Peyer's patch (tissue), 4 donors: ENCODE data around the gene NOTUM. TPM values are rescaled to one million over a fixed set of nuclear protein-coding genes. Genes with fewer than 3 reads are reported as not detected.
A peak's percentile ranks its signal among the peaks of the same experiment; 100 is the strongest.

Experiments
- DNase-seq, 3 donors: peaks; one replicate each; pipeline ENCODE4 v3.0.0-alpha.2; 2017 to 2019
- H3K27ac ChIP-seq, 4 donors: fragments of 200-600 bp; sonication (generic); one replicate each; pipeline ENCODE4 v1.5.1; 2016 to 2019
- H3K27me3 ChIP-seq, 2 donors: fragments of 200-600 bp; sonication (generic); one replicate each; pipeline ENCODE4 v1.5.1; 2019
- H3K36me3 ChIP-seq, 3 donors: fragments of 200-600 bp; sonication (generic); one replicate each; pipeline ENCODE4 v1.5.1; 2016 to 2019
- H3K4me1 ChIP-seq, 4 donors: fragments of 200-600 bp; sonication (generic); one replicate each; pipeline ENCODE4 v1.5.1; 2016 to 2019
- H3K4me3 ChIP-seq, 4 donors: fragments of 200-600 bp; sonication (generic); 1 replicate in 3 of 4; 2 replicates in 1 of 4; pipeline ENCODE4 v1.5.1; 2016 to 2019; ENCODE audit warnings: mild to moderate bottlenecking in 1 of 4
- H3K9me3 ChIP-seq, 4 donors: fragments of 200-600 bp; sonication (generic); one replicate each; pipeline ENCODE4 v1.5.1; 2016 to 2019; ENCODE audit warnings: mild to moderate bottlenecking in 1 of 4
- POLR2A ChIP-seq, 2 donors: fragments of 450-650 bp; IDR thresholded peaks; one replicate each; pipeline ENCODE4 v1.5.1; 2017; ENCODE audit warnings: antibody characterized with exemption in 2 of 2, mild to moderate bottlenecking in 2 of 2, moderate library complexity in 2 of 2
- total RNA-seq, 4 donors: library from RNA; depleted of rRNA; stranded (reverse); fragments of >200 nt; gene quantifications; one replicate each; pipeline ENCODE4 v1.1.0, GENCODE V29; 2016
- TF ChIP-seq, protein P1 (sequence below), 6 experiments: fragments of 450-650 bp in 4 of 6; fragments of 200-600 bp in 2 of 6; sonication (generic) in 1 of 6; IDR thresholded peaks; one replicate each; pipeline ENCODE4 v1.5.1; 2017 to 2019; ENCODE audit warnings: antibody characterized with exemption in 6 of 6, mild to moderate bottlenecking in 3 of 6, moderate library complexity in 1 of 6

Gene NOTUM
- total RNA-seq, 4 donors from 2014 or later: 1.2 TPM; not detected in 3

DNA sequence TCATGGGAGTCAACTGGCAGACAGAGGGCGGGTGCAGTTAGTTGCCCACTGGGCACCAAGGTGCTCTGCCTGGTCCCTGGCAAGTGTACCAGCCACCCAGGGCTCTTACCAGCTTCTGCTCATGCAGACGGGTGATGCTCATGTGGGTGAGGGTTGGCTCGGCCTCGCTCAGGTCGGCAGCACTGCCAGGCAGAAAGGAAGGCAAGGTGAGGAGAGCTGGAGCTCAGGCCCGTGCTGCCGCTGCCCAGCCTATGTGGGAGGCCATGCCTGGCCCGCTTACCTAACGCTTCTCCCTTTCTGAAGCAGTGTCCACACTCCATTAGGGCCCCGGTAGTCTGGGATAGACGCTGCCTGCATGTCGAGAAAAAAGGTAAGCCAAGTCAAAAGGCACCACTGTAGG is 45.7 kb downstream of the NOTUM start:
- Histone ChIP-seq H3K4me3 (no peak overlapping the region), H3K27ac (no peak overlapping the region), H3K9me3 (no peaks in the 10 kb centered on the region), H3K36me3 (peaks cover 0 to 53% (median 5%) of the 10 kb centered on the region in 3 donors), H3K27me3 (no peaks in the 10 kb centered on the region), H3K4me1 (peaks cover 6 to 34% (median 11%) of the 10 kb centered on the region in 4 donors)
- no peak for DNase-seq
- TF ChIP-seq POLR2A (IDR thresholded peaks at IDR 0.05): no peak
- TF ChIP-seq, protein P1, sequence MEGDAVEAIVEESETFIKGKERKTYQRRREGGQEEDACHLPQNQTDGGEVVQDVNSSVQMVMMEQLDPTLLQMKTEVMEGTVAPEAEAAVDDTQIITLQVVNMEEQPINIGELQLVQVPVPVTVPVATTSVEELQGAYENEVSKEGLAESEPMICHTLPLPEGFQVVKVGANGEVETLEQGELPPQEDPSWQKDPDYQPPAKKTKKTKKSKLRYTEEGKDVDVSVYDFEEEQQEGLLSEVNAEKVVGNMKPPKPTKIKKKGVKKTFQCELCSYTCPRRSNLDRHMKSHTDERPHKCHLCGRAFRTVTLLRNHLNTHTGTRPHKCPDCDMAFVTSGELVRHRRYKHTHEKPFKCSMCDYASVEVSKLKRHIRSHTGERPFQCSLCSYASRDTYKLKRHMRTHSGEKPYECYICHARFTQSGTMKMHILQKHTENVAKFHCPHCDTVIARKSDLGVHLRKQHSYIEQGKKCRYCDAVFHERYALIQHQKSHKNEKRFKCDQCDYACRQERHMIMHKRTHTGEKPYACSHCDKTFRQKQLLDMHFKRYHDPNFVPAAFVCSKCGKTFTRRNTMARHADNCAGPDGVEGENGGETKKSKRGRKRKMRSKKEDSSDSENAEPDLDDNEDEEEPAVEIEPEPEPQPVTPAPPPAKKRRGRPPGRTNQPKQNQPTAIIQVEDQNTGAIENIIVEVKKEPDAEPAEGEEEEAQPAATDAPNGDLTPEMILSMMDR (IDR thresholded peaks at IDR 0.05): no peak

DNA sequence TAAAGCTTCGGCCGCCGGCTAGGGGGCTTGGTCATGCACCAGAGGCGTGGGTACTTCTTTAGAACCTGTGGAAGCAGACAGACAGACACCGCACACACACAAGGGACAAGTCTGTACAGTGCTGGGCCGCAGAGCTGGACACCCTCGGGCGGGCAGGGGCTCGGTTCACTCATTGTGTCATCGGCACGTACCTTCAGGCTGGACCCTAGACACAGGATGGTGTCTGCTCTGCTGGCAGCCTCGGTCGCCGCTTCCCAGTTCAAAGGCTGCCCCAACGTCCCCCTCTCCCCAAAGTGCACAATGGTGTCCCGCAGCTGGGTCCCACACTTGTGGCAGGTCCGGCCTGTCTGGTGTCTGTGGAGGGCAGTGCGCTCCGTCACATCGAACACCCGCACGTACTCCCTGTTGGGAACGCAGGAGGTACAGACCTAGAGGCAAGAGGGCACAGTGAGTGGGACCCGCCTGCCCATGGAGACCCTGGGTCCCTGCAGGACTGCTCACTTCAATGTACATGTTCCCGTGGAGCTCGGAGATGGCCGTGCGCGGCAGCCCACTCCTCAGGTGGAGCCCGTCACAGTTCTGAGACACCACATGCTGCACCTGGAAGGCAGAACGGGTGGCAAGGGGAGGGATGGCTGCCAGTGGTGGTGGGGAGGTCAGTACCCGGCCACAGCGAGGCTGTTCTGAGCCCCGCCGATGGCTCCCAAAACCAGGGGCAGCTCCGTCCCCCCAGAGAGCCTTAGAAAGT is 46.7 kb downstream of the NOTUM start:
- Histone ChIP-seq H3K36me3 (peaks cover 0 to 44% (median 5%) of the 10 kb centered on the region in 3 donors), H3K27ac (no peak overlapping the region)
- DNase-seq: no peak

DNA sequence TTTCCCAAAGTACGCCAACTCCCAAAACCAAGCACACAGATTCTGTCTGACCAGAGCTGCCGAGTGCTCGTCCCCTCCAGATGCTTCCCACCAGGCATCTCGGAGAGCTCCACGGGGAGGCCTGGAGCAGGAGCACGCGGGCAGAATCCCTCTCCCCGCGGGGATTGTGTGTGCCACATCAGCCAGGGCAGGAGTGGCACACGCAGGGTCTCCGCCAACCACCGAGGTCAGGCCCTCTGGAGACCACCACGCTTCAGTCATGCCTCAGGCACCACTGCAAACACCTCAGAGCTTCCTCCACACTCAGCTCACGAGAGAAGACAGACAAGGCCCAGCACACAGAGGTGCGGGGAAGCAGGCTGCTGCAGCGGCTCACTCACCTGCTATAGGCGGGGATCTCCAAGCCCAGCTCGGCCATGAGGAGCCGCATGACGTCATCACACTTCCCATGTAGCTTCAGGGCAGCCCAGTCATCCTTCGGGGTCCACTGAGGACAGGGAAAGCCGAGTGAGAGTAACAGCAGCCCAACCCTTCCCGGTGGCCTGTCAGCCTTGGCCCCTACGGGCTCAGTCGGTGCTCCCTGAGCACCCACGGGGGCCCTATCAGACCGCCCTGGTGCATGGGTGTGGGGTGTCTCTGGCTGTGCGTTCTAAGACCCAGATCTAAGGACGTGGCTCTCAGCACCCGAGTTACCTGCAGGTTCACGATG is 47.4 kb downstream of the NOTUM start:
- DNase-seq: no peak
- Histone ChIP-seq H3K27ac (no peak overlapping the region), H3K4me1 (peaks cover 10 to 27% (median 13%) of the 10 kb centered on the region in 4 donors), H3K4me3 (no peak overlapping the region), H3K36me3 (peaks cover 0 to 51% (median 5%) of the 10 kb centered on the region in 3 donors), H3K9me3 (no peaks in the 10 kb centered on the region), H3K27me3 (no peaks in the 10 kb centered on the region)
- no peak for TF ChIP-seq POLR2A (IDR thresholded peaks at IDR 0.05)
- TF ChIP-seq, protein P1 (IDR thresholded peaks at IDR 0.05): no peak

More for the DNA sequence above, 46.7 kb downstream of the NOTUM start:
- TF ChIP-seq, protein P1 (IDR thresholded peaks at IDR 0.05): no peak
- TF ChIP-seq POLR2A (IDR thresholded peaks at IDR 0.05): no peak
- Histone ChIP-seq H3K9me3 (no peaks in the 10 kb centered on the region), H3K4me1 (peaks cover 11 to 32% (median 13%) of the 10 kb centered on the region in 4 donors), H3K27me3 (no peaks in the 10 kb centered on the region), H3K4me3 (no peak overlapping the region)

DNA sequence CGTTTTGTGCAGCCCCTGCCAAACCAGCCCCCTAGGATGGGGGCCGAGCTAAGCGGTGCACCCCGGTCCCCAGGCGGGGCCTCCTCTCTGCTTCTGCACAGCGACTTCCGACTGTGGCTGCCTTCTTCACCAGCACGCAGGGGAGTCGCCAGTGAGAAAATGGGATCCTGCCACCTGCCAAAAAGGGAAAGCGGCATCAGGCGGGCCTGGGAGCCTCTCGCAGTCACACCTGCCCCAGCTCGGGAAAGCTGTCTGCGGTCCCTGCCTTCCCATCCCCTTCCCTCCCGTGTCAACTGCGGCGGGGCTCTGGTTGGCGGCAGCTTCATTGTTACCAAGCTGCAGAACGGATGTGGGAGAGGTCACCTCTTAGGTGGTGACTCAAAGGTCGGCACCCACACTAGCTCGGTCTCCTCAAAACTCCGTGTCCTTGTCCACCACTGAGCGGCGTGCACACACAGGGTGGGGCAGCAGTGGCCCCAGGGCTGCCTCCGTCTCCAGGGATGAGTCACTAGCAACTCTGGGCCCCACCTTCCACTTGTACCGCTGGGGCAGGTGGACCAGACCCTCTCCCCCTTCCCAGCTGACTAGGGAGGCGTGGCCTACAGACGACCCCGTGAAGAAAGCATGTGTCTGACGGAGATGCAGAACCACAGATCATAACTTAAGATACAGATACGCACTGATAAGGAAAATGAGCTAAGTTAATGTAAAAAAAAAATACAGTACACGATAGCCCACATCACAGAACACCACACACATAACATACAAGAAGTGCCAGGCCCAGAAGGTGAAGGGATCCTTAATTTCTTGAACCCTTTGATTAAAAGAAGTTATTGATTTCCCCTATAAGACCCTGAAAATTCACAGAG is 48.3 kb downstream of the NOTUM start:
- Histone ChIP-seq H3K9me3 (no peaks in the 10 kb centered on the region), H3K4me1 (peaks cover 6 to 22% (median 8%) of the 10 kb centered on the region in 4 donors), H3K36me3 (peaks cover 0 to 60% (median 5%) of the 10 kb centered on the region in 3 donors), H3K27ac (no peak overlapping the region), H3K4me3 (no peak overlapping the region), H3K27me3 (no peaks in the 10 kb centered on the region)
- TF ChIP-seq, protein P1 (IDR thresholded peaks at IDR 0.05): no peak
- no peak for TF ChIP-seq POLR2A (IDR thresholded peaks at IDR 0.05)
- DNase-seq: no peak

DNA sequence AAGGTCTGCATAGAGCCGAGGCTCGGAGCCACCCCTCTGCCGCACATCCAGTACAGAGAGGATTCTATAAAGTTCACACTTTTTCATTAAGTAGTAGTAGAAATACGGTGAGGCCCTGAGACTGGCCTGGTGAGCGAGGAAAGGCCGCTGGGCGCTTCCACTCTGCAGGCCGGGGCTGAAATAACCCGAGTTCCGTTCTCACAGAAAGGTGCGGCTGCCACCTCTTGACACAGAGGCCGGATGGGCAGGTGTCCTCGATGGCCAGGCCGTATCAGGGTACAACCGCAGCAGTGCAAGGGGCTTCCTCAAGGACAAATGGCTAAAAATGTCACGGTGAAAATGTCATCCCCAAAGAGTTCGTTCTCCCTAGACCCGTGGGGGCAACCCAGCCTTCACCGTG is 49.0 kb downstream of the NOTUM start:
- Histone ChIP-seq H3K36me3 (peaks cover 0 to 67% (median 5%) of the 10 kb centered on the region in 3 donors), H3K27ac (peak overlapping the region in 3 of 4 donors; percentile 4 to 36 (median 24)), H3K4me3 (peak overlapping the region in 1 of 4 donors; percentile 83), H3K27me3 (no peaks in the 10 kb centered on the region), H3K4me1 (peaks cover 4 to 17% (median 8%) of the 10 kb centered on the region in 4 donors), H3K9me3 (no peaks in the 10 kb centered on the region)
- TF ChIP-seq POLR2A (IDR thresholded peaks at IDR 0.05): no peak
- DNase-seq: no peak
